ENCODE data around the gene ARHGEF17.
A peak's percentile ranks its signal among the peaks of the same experiment; 100 is the strongest.

The ARHGEF17 gene

DNA sequence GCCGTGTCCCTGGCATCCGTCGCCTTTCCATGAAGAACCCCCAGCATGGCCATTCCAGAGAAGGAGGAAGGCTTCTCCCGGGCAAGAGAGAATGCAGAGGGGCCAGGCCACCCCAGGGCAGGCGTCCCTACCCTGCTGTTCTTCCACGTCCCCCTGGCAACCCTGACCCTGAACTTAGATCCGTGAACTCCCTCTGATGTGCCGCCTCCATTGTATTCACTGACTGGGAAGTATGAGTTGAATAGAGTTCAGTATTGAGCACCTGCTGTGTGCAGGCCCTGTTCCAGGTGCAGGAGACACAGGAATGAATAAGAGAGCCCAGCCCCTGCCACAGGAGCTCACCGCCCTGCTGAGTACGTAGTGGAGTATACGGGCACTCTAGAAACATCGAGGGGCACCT lies 39.0 kb downstream of the ARHGEF17 start:
- TF ChIP-seq, protein P1, sequence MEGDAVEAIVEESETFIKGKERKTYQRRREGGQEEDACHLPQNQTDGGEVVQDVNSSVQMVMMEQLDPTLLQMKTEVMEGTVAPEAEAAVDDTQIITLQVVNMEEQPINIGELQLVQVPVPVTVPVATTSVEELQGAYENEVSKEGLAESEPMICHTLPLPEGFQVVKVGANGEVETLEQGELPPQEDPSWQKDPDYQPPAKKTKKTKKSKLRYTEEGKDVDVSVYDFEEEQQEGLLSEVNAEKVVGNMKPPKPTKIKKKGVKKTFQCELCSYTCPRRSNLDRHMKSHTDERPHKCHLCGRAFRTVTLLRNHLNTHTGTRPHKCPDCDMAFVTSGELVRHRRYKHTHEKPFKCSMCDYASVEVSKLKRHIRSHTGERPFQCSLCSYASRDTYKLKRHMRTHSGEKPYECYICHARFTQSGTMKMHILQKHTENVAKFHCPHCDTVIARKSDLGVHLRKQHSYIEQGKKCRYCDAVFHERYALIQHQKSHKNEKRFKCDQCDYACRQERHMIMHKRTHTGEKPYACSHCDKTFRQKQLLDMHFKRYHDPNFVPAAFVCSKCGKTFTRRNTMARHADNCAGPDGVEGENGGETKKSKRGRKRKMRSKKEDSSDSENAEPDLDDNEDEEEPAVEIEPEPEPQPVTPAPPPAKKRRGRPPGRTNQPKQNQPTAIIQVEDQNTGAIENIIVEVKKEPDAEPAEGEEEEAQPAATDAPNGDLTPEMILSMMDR (IDR thresholded peaks at IDR 0.05; ENCODE audit: extremely low read depth, insufficient read depth, missing control alignments) = no peak
- DNase-seq (ENCODE audit: low spot score) = no peak
- in situ Hi-C loops (cut with MboI; ENCODE audit: low pct_unique_long_range_greater_than_20kb, low sequenced_read_pairs, unreplicated experiment) = no loop called here

DNA sequence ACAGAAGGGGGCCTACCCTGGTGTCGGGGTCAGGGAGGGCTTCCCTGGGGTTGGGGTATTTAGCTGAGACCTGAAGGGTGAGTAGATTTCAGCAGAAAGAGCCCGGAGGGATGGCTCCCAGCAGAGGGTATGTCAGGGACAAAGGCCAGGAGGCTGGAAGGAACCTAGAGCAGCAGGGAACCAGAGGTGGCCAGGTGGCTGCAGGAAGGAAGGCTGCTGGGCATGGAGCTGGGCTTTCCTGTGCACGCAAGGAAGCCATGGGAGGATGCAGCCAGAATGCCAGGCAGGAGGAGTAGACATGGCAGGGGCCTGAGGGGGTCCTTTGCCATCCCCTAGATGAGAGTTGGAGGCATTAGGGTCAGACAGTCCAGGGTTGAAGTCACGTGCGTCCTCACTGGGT lies 40.8 kb downstream of the ARHGEF17 start:
- in situ Hi-C loops (cut with MboI; ENCODE audit: low pct_unique_long_range_greater_than_20kb, low sequenced_read_pairs, unreplicated experiment) = no loop called here

DNA sequence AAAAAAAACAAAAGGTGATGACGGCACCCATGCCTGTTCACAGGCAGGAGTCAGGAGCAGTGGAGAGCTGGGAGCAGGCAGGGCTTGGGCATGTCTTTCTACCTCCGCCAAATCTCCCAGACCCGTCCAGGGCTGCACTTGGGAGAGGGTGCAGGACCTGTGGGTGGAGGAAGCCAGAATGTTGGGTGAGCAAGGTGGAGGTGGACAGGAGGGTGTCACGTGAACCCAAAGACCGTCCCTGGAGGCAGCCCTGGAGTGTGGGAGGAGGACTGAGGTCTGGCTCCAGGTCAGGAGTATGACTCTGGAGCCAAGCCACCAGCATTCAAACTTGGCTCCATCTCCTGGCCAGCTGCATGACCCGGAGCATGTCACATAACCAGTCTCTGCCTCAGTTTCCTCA lies 41.6 kb downstream of the ARHGEF17 start:
- DNase-seq (ENCODE audit: low spot score) = no peak
- in situ Hi-C loops (cut with MboI; ENCODE audit: low pct_unique_long_range_greater_than_20kb, low sequenced_read_pairs, unreplicated experiment) = loop anchor here (25.0 kb wide), 1 partner anchor 313 kb away; no protein-coding TSS in a partner anchor
- TF ChIP-seq, protein P1 (IDR thresholded peaks at IDR 0.05; ENCODE audit: extremely low read depth, insufficient read depth, missing control alignments) = no peak

More for the DNA sequence above, 40.8 kb downstream of the ARHGEF17 start:
- TF ChIP-seq, protein P1 (IDR thresholded peaks at IDR 0.05; ENCODE audit: extremely low read depth, insufficient read depth, missing control alignments) = no peak
- no peak for DNase-seq (ENCODE audit: low spot score)

DNA sequence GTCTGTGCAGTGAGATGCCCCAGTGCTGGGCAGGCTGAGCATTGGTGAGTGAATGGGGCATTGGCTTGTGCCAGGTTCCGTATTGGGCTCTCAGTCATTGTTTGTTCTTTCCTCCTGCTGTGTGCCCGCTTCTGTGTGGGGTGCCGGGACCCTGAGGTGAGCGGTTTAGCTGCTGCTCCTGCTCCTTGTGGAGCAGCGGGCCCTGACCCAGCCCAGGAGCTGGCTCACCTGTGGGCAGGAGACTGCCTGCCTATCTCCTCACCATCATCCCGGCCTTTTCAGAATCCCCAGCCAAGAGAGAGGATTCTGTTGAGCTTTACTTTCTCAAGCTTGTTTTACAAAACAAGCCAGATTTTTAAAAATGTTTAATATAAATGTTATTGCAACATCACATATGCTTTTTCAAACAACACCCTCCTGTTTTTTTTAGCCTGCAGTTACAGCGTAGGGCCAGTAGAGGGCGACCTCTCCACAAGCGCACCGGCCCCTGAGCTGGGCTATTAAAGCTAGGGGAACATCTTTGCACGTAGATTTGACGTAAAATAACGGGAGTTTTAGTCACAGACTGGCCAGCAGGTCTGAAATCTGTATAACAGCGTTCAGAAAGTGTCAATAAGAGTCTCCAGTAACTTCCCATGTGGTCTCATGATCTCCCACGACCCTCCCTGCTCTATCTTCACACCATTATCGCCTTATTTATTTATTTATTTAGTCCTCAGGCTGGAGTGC lies 43.0 kb downstream of the ARHGEF17 start:
- peak; percentile 90 for DNase-seq (ENCODE audit: low spot score)
- in situ Hi-C loops (cut with MboI; ENCODE audit: low pct_unique_long_range_greater_than_20kb, low sequenced_read_pairs, unreplicated experiment) = loop anchor here (25.0 kb wide), 1 partner anchor 311 kb away; no protein-coding TSS in a partner anchor

DNA sequence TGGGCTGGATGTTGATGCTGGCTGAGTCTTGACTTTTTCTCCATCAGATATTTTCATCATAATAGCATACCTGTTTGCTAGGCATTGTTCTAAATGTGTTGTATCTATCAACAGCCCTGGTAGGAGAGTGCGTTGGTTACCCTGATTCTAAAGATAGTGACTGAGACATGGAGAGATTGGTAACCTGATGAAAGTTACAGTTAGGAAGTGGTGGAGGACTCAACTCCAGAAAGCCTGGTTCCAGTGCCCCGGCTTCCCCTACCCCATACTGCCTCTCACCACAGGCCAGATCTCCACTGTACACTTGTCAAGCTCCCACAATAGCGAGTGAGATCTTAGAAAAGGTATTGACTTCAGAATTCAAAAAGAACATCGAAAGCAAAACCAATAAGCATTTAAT lies 45.3 kb downstream of the ARHGEF17 start:
- TF ChIP-seq, protein P1 (IDR thresholded peaks at IDR 0.05; ENCODE audit: extremely low read depth, insufficient read depth, missing control alignments) = no peak
- no peak for DNase-seq (ENCODE audit: low spot score)
- in situ Hi-C loops (cut with MboI; ENCODE audit: low pct_unique_long_range_greater_than_20kb, low sequenced_read_pairs, unreplicated experiment) = loop anchor here (25.0 kb wide), 1 partner anchor 309 kb away; no protein-coding TSS in a partner anchor

More for the DNA sequence above, 43.0 kb downstream of the ARHGEF17 start:
- TF ChIP-seq, protein P1 (IDR thresholded peaks at IDR 0.05; ENCODE audit: extremely low read depth, insufficient read depth, missing control alignments) = peak; percentile 95

DNA sequence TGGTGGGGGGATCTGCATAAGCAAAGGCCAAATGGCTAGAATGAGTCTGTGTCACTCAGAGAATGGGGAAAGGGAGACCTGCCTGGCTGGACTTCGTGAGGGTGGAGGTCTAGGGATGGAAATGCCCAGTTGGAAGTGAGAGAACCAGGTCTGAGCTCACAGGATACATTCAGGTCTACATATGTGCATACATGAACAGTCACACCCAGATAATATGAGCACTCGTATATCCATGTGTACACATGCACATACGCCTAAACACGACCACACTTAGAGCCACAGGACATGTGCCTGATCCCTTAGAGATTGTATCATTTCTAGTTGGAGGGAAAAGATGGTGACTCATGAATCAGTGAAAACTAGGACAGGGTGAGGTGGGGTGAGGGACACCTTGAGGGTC lies 47.0 kb downstream of the ARHGEF17 start:
- in situ Hi-C loops (cut with MboI; ENCODE audit: low pct_unique_long_range_greater_than_20kb, low sequenced_read_pairs, unreplicated experiment) = loop anchor here (25.0 kb wide), 1 partner anchor 307 kb away; no protein-coding TSS in a partner anchor
- DNase-seq (ENCODE audit: low spot score) = no peak
- TF ChIP-seq, protein P1 (IDR thresholded peaks at IDR 0.05; ENCODE audit: extremely low read depth, insufficient read depth, missing control alignments) = no peak

Measured in GM13977 (cell line).